Neural progenitor cell (in vitro differentiated cells): ENCODE measurements around the gene OVCH2. TPM values are rescaled to one million over a fixed set of nuclear protein-coding genes. Genes with fewer than 3 reads are reported as not detected.

ENCODE experiments used
- DNase-seq: peaks from one replicate; pipeline ENCODE4 v3.0.0-alpha.2; 2016; ENCODE audit warnings: low spot score
- H2AFZ ChIP-seq: fragments of 200-600 bp; sonication (generic); replicated peaks from 2 replicates; pipeline ENCODE4 v1.6.1; 2016; ENCODE audit warnings: antibody characterized with exemption
- H3F3A ChIP-seq: fragments of 200-600 bp; sonication (generic); 2 replicates; pipeline ENCODE4 v1.6.1; 2016; ENCODE audit warnings: antibody characterized with exemption, low read depth
- H3K27ac ChIP-seq: fragments of 200-600 bp; sonication (generic); 2 replicates; pipeline ENCODE4 v1.5.1; 2016; ENCODE audit warnings: mild to moderate bottlenecking
- H3K27me3 ChIP-seq: fragments of 200-600 bp; sonication (generic); 2 replicates; pipeline ENCODE4 v1.6.1; 2016; ENCODE audit warnings: mild to moderate bottlenecking, moderate library complexity
- H3K36me3 ChIP-seq: fragments of 200-600 bp; sonication (generic); 2 replicates; pipeline ENCODE4 v1.5.1; 2016
- H3K4me1 ChIP-seq: fragments of 200-600 bp; sonication (generic); 2 replicates; pipeline ENCODE4 v1.6.1; 2016; ENCODE audit warnings: mixed run types
- H3K4me2 ChIP-seq: fragments of 200-600 bp; sonication (generic); 2 replicates; pipeline ENCODE4 v1.6.1; 2016
- H3K4me3 ChIP-seq: fragments of 200-600 bp; sonication (generic); 2 replicates; pipeline ENCODE4 v1.5.1; 2016
- H3K79me2 ChIP-seq: fragments of 200-600 bp; sonication (generic); 2 replicates; pipeline ENCODE4 v1.6.1; 2016; ENCODE audit warnings: low read depth
- H3K9ac ChIP-seq: fragments of 200-600 bp; sonication (generic); 2 replicates; pipeline ENCODE4 v1.6.1; 2016
- H3K9me3 ChIP-seq: fragments of 200-600 bp; sonication (generic); 2 replicates; pipeline ENCODE4 v1.5.1; 2016; ENCODE audit warnings: low read depth
- H4K20me1 ChIP-seq: fragments of 200-600 bp; sonication (generic); 2 replicates; pipeline ENCODE4 v1.6.1; 2016; ENCODE audit warnings: low read depth
- H3K27ac Mint-ChIP-seq: 3 replicates; pipeline ENCODE4 v1.8.0; 2021; ENCODE audit warnings: mixed read lengths
- H3K27me3 Mint-ChIP-seq: 2 replicates; pipeline ENCODE4 v1.8.0; 2022; ENCODE audit warnings: low read depth, mild to moderate bottlenecking, inconsistent platforms, moderate library complexity, mixed read lengths; ENCODE audit not compliant: insufficient read depth
- H3K36me3 Mint-ChIP-seq: 3 replicates; pipeline ENCODE4 v1.8.0; 2021; ENCODE audit warnings: mixed read lengths
- H3K4me1 Mint-ChIP-seq: 3 replicates; pipeline ENCODE4 v1.8.0; 2021; ENCODE audit warnings: mixed read lengths
- H3K4me3 Mint-ChIP-seq: 3 replicates; pipeline ENCODE4 v1.8.0; 2021; ENCODE audit warnings: mild to moderate bottlenecking, moderate library complexity, mixed read lengths
- H3K9me3 Mint-ChIP-seq: 3 replicates; pipeline ENCODE4 v1.8.0; 2020; ENCODE audit warnings: mixed read lengths
- CTCF ChIP-seq: fragments of 200-600 bp; sonication (generic); IDR thresholded peaks from 2 replicates; pipeline ENCODE4 v1.5.1; 2017; ENCODE audit warnings: antibody characterized with exemption, mild to moderate bottlenecking
- EZH2 ChIP-seq: fragments of 200-600 bp; sonication (generic); IDR thresholded peaks from 2 replicates; pipeline ENCODE4 v1.6.1; 2017; ENCODE audit warnings: antibody characterized with exemption, mild to moderate bottlenecking, moderate library complexity
- EZH2phosphoT487 ChIP-seq: fragments of 200-600 bp; sonication (generic); IDR thresholded peaks from 2 replicates; pipeline ENCODE4 v1.6.1; 2017; ENCODE audit warnings: antibody characterized with exemption
- total RNA-seq: library from RNA; depleted of rRNA; stranded (reverse); fragments of >200 nt; gene quantifications from 2 replicates; pipeline ENCODE4 v1.2.3, GENCODE V29; 2015; ENCODE audit warnings: low replicate concordance

OVCH2 gene
- total RNA-seq, 1 donor from 2014 or later = not detected

- no peak overlapping the region for H3K4me3 Mint-ChIP-seq
- no peaks in the 10 kb centered on the region for H3K9me3 Mint-ChIP-seq
- H3K27me3 ChIP-seq = no peaks in the 10 kb centered on the region
- no peaks in the 10 kb centered on the region for H3K4me1 Mint-ChIP-seq
- no peak overlapping the region for H3K27ac Mint-ChIP-seq
- H4K20me1 ChIP-seq = no peaks in the 10 kb centered on the region
- no peak for TF ChIP-seq EZH2
- TF ChIP-seq CTCF = no peak
- no peak for TF ChIP-seq EZH2phosphoT487
- no peak for DNase-seq
- no peak overlapping the region for H3K4me2 ChIP-seq
- H3K9ac ChIP-seq = no peak overlapping the region
- H3K36me3 ChIP-seq = no peaks in the 10 kb centered on the region
- no peak overlapping the region for H2AFZ ChIP-seq
- H3K9me3 ChIP-seq = no peaks in the 10 kb centered on the region
- no peak overlapping the region for H3K4me3 ChIP-seq
- H3F3A ChIP-seq = no peaks in the 10 kb centered on the region
- H3K36me3 Mint-ChIP-seq = no peaks in the 10 kb centered on the region
- H3K4me1 ChIP-seq = no peaks in the 10 kb centered on the region
- H3K27me3 Mint-ChIP-seq = no peaks in the 10 kb centered on the region
- H3K27ac ChIP-seq = no peak overlapping the region
- no peaks in the 10 kb centered on the region for H3K79me2 ChIP-seq
Measured at GRCh38 chr11:7703740-7704139, 2.5 kb downstream of the OVCH2 start.

GRCh38 chr11:7696424-7696823 lies 9.9 kb downstream of the OVCH2 start:
- H3K36me3 Mint-ChIP-seq = no peaks in the 10 kb centered on the region
- Histone ChIP-seq H3K4me2 (no peak overlapping the region), H3K27ac (no peak overlapping the region), H3K9me3 (no peaks in the 10 kb centered on the region), H3K79me2 (no peaks in the 10 kb centered on the region), H3K27me3 (no peaks in the 10 kb centered on the region), H3K36me3 (no peaks in the 10 kb centered on the region), H2AFZ (no peak overlapping the region), H4K20me1 (no peaks in the 10 kb centered on the region), H3K4me1 (no peaks in the 10 kb centered on the region), H3K4me3 (no peak overlapping the region), H3F3A (no peaks in the 10 kb centered on the region), H3K9ac (no peak overlapping the region)
- no peak overlapping the region for H3K27ac Mint-ChIP-seq
- no peak for DNase-seq
- no peaks in the 10 kb centered on the region for H3K4me1 Mint-ChIP-seq
- no peaks in the 10 kb centered on the region for H3K9me3 Mint-ChIP-seq
- peaks cover 4% of the 10 kb centered on the region for H3K27me3 Mint-ChIP-seq
- H3K4me3 Mint-ChIP-seq = no peak overlapping the region
- TF ChIP-seq CTCF (no peak), EZH2 (no peak), EZH2phosphoT487 (no peak)

GRCh38 chr11:7694235-7694634 lies 12.0 kb downstream of the OVCH2 start:
- H3K27ac Mint-ChIP-seq = no peak overlapping the region
- no peaks in the 10 kb centered on the region for H4K20me1 ChIP-seq
- no peak overlapping the region for H3K4me3 Mint-ChIP-seq
- H3K27ac ChIP-seq = no peak overlapping the region
- H3K4me3 ChIP-seq = no peak overlapping the region
- no peak for DNase-seq
- TF ChIP-seq EZH2phosphoT487 = no peak
- no peak for TF ChIP-seq EZH2
- TF ChIP-seq CTCF = no peak
- no peaks in the 10 kb centered on the region for H3K79me2 ChIP-seq
- H3K4me1 ChIP-seq = no peaks in the 10 kb centered on the region
- H3F3A ChIP-seq = no peaks in the 10 kb centered on the region
- H3K27me3 Mint-ChIP-seq = peaks cover 4% of the 10 kb centered on the region
- H3K4me2 ChIP-seq = no peak overlapping the region
- no peaks in the 10 kb centered on the region for H3K36me3 Mint-ChIP-seq
- no peaks in the 10 kb centered on the region for H3K36me3 ChIP-seq
- no peaks in the 10 kb centered on the region for H3K27me3 ChIP-seq
- H3K9me3 Mint-ChIP-seq = no peaks in the 10 kb centered on the region
- H3K9ac ChIP-seq = no peak overlapping the region
- H3K9me3 ChIP-seq = no peaks in the 10 kb centered on the region
- no peaks in the 10 kb centered on the region for H3K4me1 Mint-ChIP-seq
- H2AFZ ChIP-seq = no peak overlapping the region
